Stomach (tissue), 9 donors: Measurements from ENCODE around the gene FAM3D. TPM values are rescaled to one million over a fixed set of nuclear protein-coding genes. Genes with fewer than 3 reads are reported as not detected.

Experiments
- DNase-seq, 2 donors: peaks; one replicate each; pipeline versions ENCODE4 v3.0.0 to v3.0.0-alpha.2; 2013 to 2019
- H3K27ac ChIP-seq, 5 donors: fragments of 200-600 bp in 4 of 5; sonication (generic) in 4 of 5; one replicate each; pipeline ENCODE4 v1.5.1; 2013 to 2019; ENCODE audit warnings: mild to moderate bottlenecking in 1 of 5, moderate library complexity in 1 of 5
- H3K27me3 ChIP-seq, 3 donors: fragments of 200-600 bp; sonication (generic); one replicate each; pipeline ENCODE4 v1.5.1; 2017 to 2019; ENCODE audit warnings: mixed run types in 1 of 3
- H3K36me3 ChIP-seq, 4 donors: fragments of 200-600 bp; sonication (generic); 1 replicate in 3 of 4; 2 replicates in 1 of 4; pipeline ENCODE4 v1.5.1; 2016 to 2019
- H3K4me1 ChIP-seq, 4 donors: fragments of 200-600 bp; sonication (generic); one replicate each; pipeline ENCODE4 v1.5.1; 2016 to 2019
- H3K4me3 ChIP-seq, 4 donors: fragments of 200-600 bp; sonication (generic) in 3 of 4; one replicate each; pipeline ENCODE4 v1.5.1; 2016 to 2019; ENCODE audit warnings: mild to moderate bottlenecking in 1 of 4
- H3K9me3 ChIP-seq, 4 donors: fragments of 200-600 bp; sonication (generic); one replicate each; pipeline ENCODE4 v1.5.1; 2016 to 2019
- EP300 ChIP-seq: sonication (generic); formaldehyde crosslinking; IDR thresholded peaks from one replicate; pipeline ENCODE4 v1.6.1; 2017; ENCODE audit warnings: antibody characterized with exemption
- POLR2A ChIP-seq, 4 donors: fragments of 450-650 bp; IDR thresholded peaks; one replicate each; pipeline ENCODE4 v1.6.1; 2016; ENCODE audit warnings: antibody characterized with exemption in 4 of 4, control low read depth in 2 of 4, mild to moderate bottlenecking in 1 of 4, moderate library complexity in 1 of 4
- POLR2AphosphoS5 ChIP-seq, 3 donors: sonication (generic); formaldehyde crosslinking; IDR thresholded peaks; one replicate each; pipeline ENCODE4 v1.6.1; 2016; ENCODE audit warnings: antibody characterized with exemption in 3 of 3
- WGBS, 5 donors: extraction: QIAGEN DNeasy Blood & Tissue Kit in 3 of 5; methylation state at CpG; one replicate each; pipeline versions ENCODE4 v1.1.5 to v1.1.7; 2013 to 2018; 5-methylcytosine and 5-hydroxymethylcytosine counted together
- intact Hi-C: fragments of 100-400 bp; cut with DNase I; formaldehyde crosslinking; loops from one replicate; pipeline ENCODE4 v1.15.1; 2023; ENCODE audit warnings: low total_unique reads
- polyA plus RNA-seq, 3 donors: library from polyadenylated mRNA; stranded (reverse); fragments of 200-250 nt; gene quantifications; one replicate each; pipeline ENCODE4 v1.2.3, GENCODE V29; 2013
- total RNA-seq, 5 donors: library from RNA; depleted of rRNA; stranded (reverse); fragments of >200 nt; gene quantifications; one replicate each; pipeline versions ENCODE4 v1.1.0 to v1.2.3, GENCODE V29; 2014 to 2016
- TF ChIP-seq, protein P1 (sequence below), 7 experiments: fragments of 450-650 bp in 4 of 7; fragments of 200-600 bp in 3 of 7; sonication (generic) in 3 of 7; IDR thresholded peaks; one replicate each; pipeline ENCODE4 v1.5.1; 2016 to 2019; ENCODE audit warnings: antibody characterized with exemption in 7 of 7, control low read depth in 2 of 7, mild to moderate bottlenecking in 1 of 7
- donor health status: healthy with polysubstance abuse.
- donor health status: Bipolar disorder and iron deficiency.
- donor health status: healthy.

FAM3D gene
- total and polyA plus RNA-seq, 8 donors: 7.6 to 581 (median 39.1) TPM

DNA sequence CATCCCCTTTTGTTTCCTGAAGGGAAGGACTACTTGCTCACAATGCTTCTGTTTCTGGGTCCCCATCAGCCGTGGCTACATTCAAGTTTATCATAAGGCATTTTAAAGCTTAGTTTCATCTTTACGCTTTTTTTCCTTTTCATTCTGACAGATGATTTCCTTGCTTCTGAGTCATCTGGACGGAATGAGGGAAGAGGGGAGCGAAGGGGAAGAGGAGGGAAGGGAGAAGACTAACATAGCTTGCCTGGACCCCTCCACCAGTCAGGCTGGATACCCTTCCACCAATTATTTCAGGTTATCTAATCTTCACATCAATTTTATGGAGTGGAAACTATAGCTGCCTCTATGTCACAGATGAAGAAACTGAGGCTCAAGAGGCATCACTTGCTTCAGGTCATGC is 27.6 kb downstream of the FAM3D start:
- Histone ChIP-seq H3K27ac (no peak overlapping the region), H3K4me3 (no peak overlapping the region), H3K9me3 (no peaks in the 10 kb centered on the region), H3K36me3 (peaks cover 0 to 29% (median 10%) of the 10 kb centered on the region in 4 donors), H3K4me1 (peaks cover 0 to 10% (median 5%) of the 10 kb centered on the region in 4 donors), H3K27me3 (peaks cover 0 to 4% (median 0%) of the 10 kb centered on the region in 3 donors)
- TF ChIP-seq POLR2AphosphoS5 (IDR thresholded peaks at IDR 0.05): no peak
- TF ChIP-seq, protein P1, sequence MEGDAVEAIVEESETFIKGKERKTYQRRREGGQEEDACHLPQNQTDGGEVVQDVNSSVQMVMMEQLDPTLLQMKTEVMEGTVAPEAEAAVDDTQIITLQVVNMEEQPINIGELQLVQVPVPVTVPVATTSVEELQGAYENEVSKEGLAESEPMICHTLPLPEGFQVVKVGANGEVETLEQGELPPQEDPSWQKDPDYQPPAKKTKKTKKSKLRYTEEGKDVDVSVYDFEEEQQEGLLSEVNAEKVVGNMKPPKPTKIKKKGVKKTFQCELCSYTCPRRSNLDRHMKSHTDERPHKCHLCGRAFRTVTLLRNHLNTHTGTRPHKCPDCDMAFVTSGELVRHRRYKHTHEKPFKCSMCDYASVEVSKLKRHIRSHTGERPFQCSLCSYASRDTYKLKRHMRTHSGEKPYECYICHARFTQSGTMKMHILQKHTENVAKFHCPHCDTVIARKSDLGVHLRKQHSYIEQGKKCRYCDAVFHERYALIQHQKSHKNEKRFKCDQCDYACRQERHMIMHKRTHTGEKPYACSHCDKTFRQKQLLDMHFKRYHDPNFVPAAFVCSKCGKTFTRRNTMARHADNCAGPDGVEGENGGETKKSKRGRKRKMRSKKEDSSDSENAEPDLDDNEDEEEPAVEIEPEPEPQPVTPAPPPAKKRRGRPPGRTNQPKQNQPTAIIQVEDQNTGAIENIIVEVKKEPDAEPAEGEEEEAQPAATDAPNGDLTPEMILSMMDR (IDR thresholded peaks at IDR 0.05): no peak
- no peak for TF ChIP-seq EP300
- TF ChIP-seq POLR2A (IDR thresholded peaks at IDR 0.05): no peak
- WGBS, 5 donors: 54 to 75% (median 67%) methylated on average over 4 of the region's 4 CpGs
- no peak for DNase-seq
- intact Hi-C loops: no loop called here

DNA sequence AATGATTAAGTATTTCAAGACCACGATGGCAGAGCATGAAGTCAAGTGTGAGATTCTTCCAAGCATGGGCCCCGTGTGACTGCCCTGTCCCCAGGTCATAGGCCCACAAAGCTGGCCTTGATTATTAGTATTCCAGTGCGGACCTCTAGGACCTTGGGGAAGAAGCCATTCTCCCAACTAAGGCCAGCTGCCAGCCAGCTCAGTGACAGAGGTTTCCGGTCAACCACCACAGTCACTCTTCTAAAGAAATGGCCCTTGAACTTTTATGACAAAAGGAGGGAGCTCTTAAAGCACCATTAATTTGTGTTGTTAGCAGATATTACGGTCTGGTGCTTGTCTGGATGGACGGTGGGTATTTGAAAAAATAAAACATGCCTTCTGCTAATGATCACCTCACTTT is 28.0 kb downstream of the FAM3D start:
- no peak overlapping the region for H3K27ac ChIP-seq
- intact Hi-C loops: no loop called here
- WGBS, 5 donors: 58 to 73% (median 70%) methylated on average over 6 of the region's 6 CpGs
- peaks cover 0 to 4% (median 0%) of the 10 kb centered on the region in 3 donors for H3K27me3 ChIP-seq
- H3K9me3 ChIP-seq: no peaks in the 10 kb centered on the region
- TF ChIP-seq EP300 (no peak), POLR2AphosphoS5 (IDR thresholded peaks at IDR 0.05) (no peak), POLR2A (IDR thresholded peaks at IDR 0.05) (no peak)
- TF ChIP-seq, protein P1 (IDR thresholded peaks at IDR 0.05): no peak
- peaks cover 0 to 10% (median 5%) of the 10 kb centered on the region in 4 donors for H3K4me1 ChIP-seq
- peaks cover 0 to 33% (median 10%) of the 10 kb centered on the region in 4 donors for H3K36me3 ChIP-seq
- DNase-seq: no peak
- H3K4me3 ChIP-seq: no peak overlapping the region

DNA sequence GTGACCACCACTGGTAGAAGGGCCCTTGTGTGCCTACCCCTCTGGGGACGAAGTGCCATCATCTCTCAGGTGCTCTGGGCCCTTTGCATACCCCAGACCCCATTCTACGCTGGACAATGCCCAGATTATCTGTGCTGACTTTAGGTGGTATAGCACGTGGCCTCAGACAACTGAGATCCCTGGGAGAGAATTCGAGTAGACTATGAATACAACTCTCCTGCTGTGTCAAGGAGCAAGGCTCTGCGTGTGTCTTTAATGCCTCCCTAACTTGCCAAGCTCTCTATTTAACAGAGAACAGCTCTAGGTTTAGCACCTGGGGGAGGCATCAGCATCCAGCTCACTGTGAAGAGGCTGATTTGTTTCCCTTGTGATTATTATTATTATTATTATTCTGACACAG is 29.1 kb downstream of the FAM3D start:
- intact Hi-C loops: no loop called here
- TF ChIP-seq, protein P1 (IDR thresholded peaks at IDR 0.05): no peak
- no peak for TF ChIP-seq EP300
- TF ChIP-seq POLR2AphosphoS5 (IDR thresholded peaks at IDR 0.05): no peak
- TF ChIP-seq POLR2A (IDR thresholded peaks at IDR 0.05): no peak
- no peak overlapping the region for H3K27ac ChIP-seq
- 45 to 80% (median 64%) methylated on average over 4 to 5 of the region's 5 CpGs for WGBS, 5 donors
- H3K4me3 ChIP-seq: no peak overlapping the region
- peaks cover 0 to 37% (median 14%) of the 10 kb centered on the region in 4 donors for H3K36me3 ChIP-seq
- no peaks in the 10 kb centered on the region for H3K9me3 ChIP-seq
- no peak for DNase-seq
- peaks cover 0 to 10% (median 5%) of the 10 kb centered on the region in 4 donors for H3K4me1 ChIP-seq
- peaks cover 0 to 4% (median 0%) of the 10 kb centered on the region in 3 donors for H3K27me3 ChIP-seq

DNA sequence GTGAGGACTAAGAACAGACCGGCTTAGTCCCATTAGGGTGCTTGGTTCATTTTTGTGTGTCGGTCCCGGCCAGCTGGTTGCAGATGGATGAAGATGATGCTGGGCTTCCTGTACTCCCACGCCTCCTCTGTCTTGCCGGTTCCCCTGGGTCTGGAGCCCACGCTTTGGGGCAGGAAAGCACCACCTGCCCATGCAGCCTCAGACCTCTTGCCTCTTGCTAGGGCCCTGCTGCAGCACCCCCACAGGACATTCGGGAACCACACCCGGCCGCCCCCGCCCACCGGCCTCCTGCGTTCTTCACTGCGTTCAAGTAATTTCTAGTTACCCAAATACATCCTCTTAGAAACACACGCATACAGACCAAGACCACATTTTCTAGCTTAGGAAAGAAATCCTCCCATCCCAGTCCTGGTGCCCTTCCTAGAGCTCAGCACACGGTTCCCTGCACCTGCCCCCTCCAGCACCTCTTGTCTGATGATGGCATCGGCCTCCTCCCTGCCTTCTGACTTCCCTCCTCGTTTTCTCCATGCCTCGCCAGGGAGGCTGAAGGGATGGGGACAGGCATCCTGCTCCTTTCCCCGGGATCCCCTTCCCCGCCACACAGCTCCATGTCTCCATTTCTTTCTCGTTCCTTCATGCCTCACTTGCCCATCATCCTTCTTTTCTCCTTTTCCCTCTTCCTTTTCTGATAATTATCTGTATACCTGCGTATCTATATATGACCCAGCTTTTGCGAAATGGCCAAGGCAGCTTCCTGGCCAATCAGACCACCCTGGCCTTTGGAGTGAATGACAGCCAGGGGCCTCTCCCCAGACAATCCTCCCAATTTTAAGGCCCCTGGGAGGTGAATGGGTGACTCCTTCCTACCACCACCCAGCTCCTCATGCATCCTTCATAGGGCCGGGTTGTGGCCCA is 30.9 kb downstream of the FAM3D start:
- Histone ChIP-seq H3K4me1 (peaks cover 0 to 5% (median 2%) of the 10 kb centered on the region in 4 donors), H3K36me3 (peaks cover 0 to 37% (median 14%) of the 10 kb centered on the region in 4 donors), H3K9me3 (no peaks in the 10 kb centered on the region), H3K27ac (no peak overlapping the region), H3K4me3 (no peak overlapping the region), H3K27me3 (peaks cover 0 to 4% (median 0%) of the 10 kb centered on the region in 3 donors)
- intact Hi-C loops: no loop called here
- TF ChIP-seq POLR2A (IDR thresholded peaks at IDR 0.05) (no peak), EP300 (no peak), POLR2AphosphoS5 (IDR thresholded peaks at IDR 0.05) (no peak)
- TF ChIP-seq, protein P1 (IDR thresholded peaks at IDR 0.05): no peak
- WGBS, 5 donors: 75 to 88% (median 84%) methylated on average over 24 of the region's 24 CpGs
- DNase-seq: no peak
